Erythroblast (primary cell): Measurements from ENCODE around the gene BORCS8.
A peak's percentile ranks its signal among the peaks of the same experiment; 100 is the strongest.

Experiments used
- GATA1 ChIP-seq: IDR thresholded peaks from 2 replicates; pipeline ENCODE4 v1.6.1; 2011; ENCODE audit warnings: low read depth, mild to moderate bottlenecking, control low read depth, low read length, moderate library complexity
- POLR2A ChIP-seq: IDR thresholded peaks from 2 replicates; pipeline ENCODE4 v1.6.1; 2011; ENCODE audit warnings: mild to moderate bottlenecking, low read length

DNA sequence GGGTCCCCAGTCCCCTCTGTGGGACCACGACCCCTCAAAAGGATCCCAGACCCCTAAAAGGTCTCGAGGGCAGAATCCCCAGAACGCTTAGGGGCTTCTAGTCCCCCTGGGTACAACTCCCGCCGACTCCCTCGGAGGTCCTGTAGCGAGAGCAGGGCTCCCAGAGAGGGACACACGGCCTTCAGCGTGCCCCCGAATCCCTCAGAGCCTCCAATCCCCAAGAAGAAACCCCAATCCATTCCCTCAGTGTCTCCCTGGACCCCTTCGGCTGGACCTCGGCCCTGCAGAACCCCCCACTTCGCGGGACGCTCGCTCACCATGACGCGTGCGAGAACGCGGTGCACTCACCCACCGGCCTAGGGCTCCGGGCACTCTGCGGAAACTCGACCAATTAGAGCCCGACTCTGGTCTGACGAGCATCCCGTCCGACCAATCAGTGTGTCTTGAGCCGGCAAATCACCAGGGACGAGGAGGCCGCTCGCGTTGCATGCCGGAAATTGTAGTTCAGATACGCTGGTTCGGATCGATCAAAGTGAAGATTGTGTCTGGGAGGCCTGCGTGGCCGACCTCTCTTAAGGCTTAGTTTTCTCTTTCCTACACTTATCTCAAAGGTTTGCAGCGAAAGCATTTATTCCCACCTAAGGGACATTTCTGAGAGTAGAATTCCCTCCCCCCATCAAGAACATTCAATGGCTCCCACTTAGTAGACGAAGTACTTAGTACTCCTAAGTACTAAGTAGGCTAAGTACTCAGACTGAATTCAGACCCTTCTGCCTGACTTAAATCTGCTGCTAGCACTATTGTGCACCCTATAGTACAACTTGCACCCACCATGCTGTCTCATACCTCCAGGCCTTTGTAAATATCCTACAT is 53.6 kb downstream of the BORCS8 start, which contains the start of gene TMEM161A:
- TF ChIP-seq GATA1 (no peak), POLR2A (peak; percentile 76)
